ENCODE data around the gene AP1G1.

DNA sequence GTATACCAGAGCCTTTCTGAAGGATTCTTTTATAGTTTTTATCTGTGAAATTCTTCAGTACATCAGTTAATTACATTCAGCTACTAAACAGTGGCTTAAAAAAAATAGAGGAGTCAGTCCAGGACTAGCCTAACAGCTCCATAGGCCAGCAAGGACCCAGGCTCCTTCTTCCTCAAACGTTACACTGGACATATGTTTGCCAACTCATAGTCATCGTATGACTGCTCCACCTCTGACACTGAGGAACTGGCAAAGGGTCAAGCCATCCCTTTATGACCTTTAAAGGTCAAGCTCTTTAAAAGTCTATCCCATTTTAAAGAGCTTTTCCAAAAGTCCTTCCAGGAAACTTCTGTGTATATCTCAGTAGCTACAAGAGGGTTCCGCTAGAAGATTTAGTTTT is 120.8 kb downstream of the AP1G1 start:
- TF ChIP-seq, protein P1, sequence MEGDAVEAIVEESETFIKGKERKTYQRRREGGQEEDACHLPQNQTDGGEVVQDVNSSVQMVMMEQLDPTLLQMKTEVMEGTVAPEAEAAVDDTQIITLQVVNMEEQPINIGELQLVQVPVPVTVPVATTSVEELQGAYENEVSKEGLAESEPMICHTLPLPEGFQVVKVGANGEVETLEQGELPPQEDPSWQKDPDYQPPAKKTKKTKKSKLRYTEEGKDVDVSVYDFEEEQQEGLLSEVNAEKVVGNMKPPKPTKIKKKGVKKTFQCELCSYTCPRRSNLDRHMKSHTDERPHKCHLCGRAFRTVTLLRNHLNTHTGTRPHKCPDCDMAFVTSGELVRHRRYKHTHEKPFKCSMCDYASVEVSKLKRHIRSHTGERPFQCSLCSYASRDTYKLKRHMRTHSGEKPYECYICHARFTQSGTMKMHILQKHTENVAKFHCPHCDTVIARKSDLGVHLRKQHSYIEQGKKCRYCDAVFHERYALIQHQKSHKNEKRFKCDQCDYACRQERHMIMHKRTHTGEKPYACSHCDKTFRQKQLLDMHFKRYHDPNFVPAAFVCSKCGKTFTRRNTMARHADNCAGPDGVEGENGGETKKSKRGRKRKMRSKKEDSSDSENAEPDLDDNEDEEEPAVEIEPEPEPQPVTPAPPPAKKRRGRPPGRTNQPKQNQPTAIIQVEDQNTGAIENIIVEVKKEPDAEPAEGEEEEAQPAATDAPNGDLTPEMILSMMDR (IDR thresholded peaks at IDR 0.05) = no peak
- no peak for TF ChIP-seq POLR2AphosphoS5 (IDR thresholded peaks at IDR 0.05)

Measured in suprapubic skin (tissue), 3 donors.